Measurements from ENCODE around the gene ILKAP.

Gene ILKAP

GRCh38 chr2:238152771-238153688, 50.5 kb downstream of the ILKAP start:
- no peak for TF ChIP-seq SIN3A (IDR thresholded peaks at IDR 0.05; ENCODE audit: borderline replicate concordance, insufficient read depth, low read length)
- TF ChIP-seq TAF1 (IDR thresholded peaks at IDR 0.05; ENCODE audit: borderline replicate concordance, insufficient read depth, low read length), result no peak
- no peak for TF ChIP-seq REST (IDR thresholded peaks at IDR 0.05; ENCODE audit: insufficient read depth in 1 of 2, low read depth in 2 of 2, low read length in 2 of 2)
- TF ChIP-seq FOXP2 (optimal IDR thresholded peaks at IDR 0.05; ENCODE audit: borderline replicate concordance, extremely low read depth, extremely low read length, insufficient read depth), result no peak
- TF ChIP-seq POLR2AphosphoS5 (IDR thresholded peaks at IDR 0.05; ENCODE audit: low read depth, low read length), result no peak

GRCh38 chr2:238151628-238152235, 51.8 kb downstream of the ILKAP start:
- TF ChIP-seq FOXP2 (optimal IDR thresholded peaks at IDR 0.05; ENCODE audit: borderline replicate concordance, extremely low read depth, extremely low read length, insufficient read depth), result no peak
- no peak for TF ChIP-seq POLR2AphosphoS5 (IDR thresholded peaks at IDR 0.05; ENCODE audit: low read depth, low read length)

- TF ChIP-seq FOXP2 (optimal IDR thresholded peaks at IDR 0.05; ENCODE audit: borderline replicate concordance, extremely low read depth, extremely low read length, insufficient read depth), result no peak
- no peak for TF ChIP-seq POLR2AphosphoS5 (IDR thresholded peaks at IDR 0.05; ENCODE audit: low read depth, low read length)
- TF ChIP-seq SIN3A (IDR thresholded peaks at IDR 0.05; ENCODE audit: borderline replicate concordance, insufficient read depth, low read length), result no peak
- TF ChIP-seq TAF1 (IDR thresholded peaks at IDR 0.05; ENCODE audit: borderline replicate concordance, insufficient read depth, low read length), result no peak
- TF ChIP-seq REST (IDR thresholded peaks at IDR 0.05; ENCODE audit: insufficient read depth in 1 of 2, low read depth in 2 of 2, low read length in 2 of 2), result no peak
Measured at GRCh38 chr2:238151205-238151604, 52.3 kb downstream of the ILKAP start.

- TF ChIP-seq FOXP2 (optimal IDR thresholded peaks at IDR 0.05; ENCODE audit: borderline replicate concordance, extremely low read depth, extremely low read length, insufficient read depth) (no peak), POLR2AphosphoS5 (IDR thresholded peaks at IDR 0.05; ENCODE audit: low read depth, low read length) (no peak), REST (IDR thresholded peaks at IDR 0.05; ENCODE audit: insufficient read depth in 1 of 2, low read depth in 2 of 2, low read length in 2 of 2) (no peak), TAF1 (IDR thresholded peaks at IDR 0.05; ENCODE audit: borderline replicate concordance, insufficient read depth, low read length) (no peak), SIN3A (IDR thresholded peaks at IDR 0.05; ENCODE audit: borderline replicate concordance, insufficient read depth, low read length) (no peak)
Measured at GRCh38 chr2:238150686-238151085, 52.8 kb downstream of the ILKAP start.

- TF ChIP-seq FOXP2 (optimal IDR thresholded peaks at IDR 0.05; ENCODE audit: borderline replicate concordance, extremely low read depth, extremely low read length, insufficient read depth), result no peak
- no peak for TF ChIP-seq POLR2AphosphoS5 (IDR thresholded peaks at IDR 0.05; ENCODE audit: low read depth, low read length)
- no peak for TF ChIP-seq SIN3A (IDR thresholded peaks at IDR 0.05; ENCODE audit: borderline replicate concordance, insufficient read depth, low read length)
- TF ChIP-seq REST (IDR thresholded peaks at IDR 0.05; ENCODE audit: insufficient read depth in 1 of 2, low read depth in 2 of 2, low read length in 2 of 2), result no peak
- no peak for TF ChIP-seq TAF1 (IDR thresholded peaks at IDR 0.05; ENCODE audit: borderline replicate concordance, insufficient read depth, low read length)
Measured at GRCh38 chr2:238149841-238150572, 53.5 kb downstream of the ILKAP start.

Measured in PFSK-1 (cell line).